HCT116 (cell line): Measurements from ENCODE around the gene ERICH6B. TPM values are rescaled to one million over a fixed set of nuclear protein-coding genes. Genes with fewer than 3 reads are reported as not detected.

Experiments used
- ATAC-seq: fragments of 200-7000 bp; cut with Tn5 transposase; 2 replicates; pipeline ENCODE4 v1.9.1; 2020; ENCODE audit warnings: mild to moderate bottlenecking, moderate library complexity
- BruUV-seq: library from RNA; stranded (reverse); fragments of 400-500 nt; replicated peaks from 2 replicates; lab custom pipeline; 2021; lab: Mats Ljungman, UMichigan
- CTCF ChIA-PET: fragments of 300-600 bp; sonication (Branson Sonifier 250); formaldehyde crosslinking; loops from one replicate; lab custom pipeline; 2021; ENCODE audit warnings: antibody characterized with exemption; lab: Charles Lee
- POLR2A ChIA-PET: fragments of 300-600, 350-600 bp; sonication (Branson Sonifier 250); formaldehyde crosslinking; loops from one replicate; lab custom pipeline; 2021; ENCODE audit warnings: antibody characterized with exemption; lab: Charles Lee
- RAD21 ChIA-PET, 2 experiments: fragments of 300-600 bp; sonication (Branson Sonifier 250); formaldehyde crosslinking; loops; one replicate each; lab custom pipeline; 2023; ENCODE audit warnings: low total read pairs in 2 of 2; ENCODE audit not compliant: uncharacterized antibody in 2 of 2, unreplicated experiment in 2 of 2, low non-redundant PET in 1 of 2; lab: Charles Lee
- DNase-seq: peaks from one replicate; pipeline ENCODE4 v3.0.0-alpha.2; 2010; ENCODE audit warnings: low read depth, low spot score
- H2AFZ ChIP-seq: fragments of 200-600 bp; shearing (Covaris generic), sonication (generic); 2 replicates; pipeline ENCODE4 v1.6.1; 2017; ENCODE audit warnings: low read depth, mixed run types, mixed read lengths, antibody characterized with exemption, low read length; ENCODE audit not compliant: poor library complexity, severe bottlenecking
- H3K27ac ChIP-seq: 2 replicates; pipeline ENCODE4 v1.5.1; 2012; ENCODE audit warnings: low read depth, low read length
- H3K27me3 ChIP-seq: fragments of 200-600 bp; sonication (generic); 2 replicates; pipeline ENCODE4 v1.6.1; 2016; ENCODE audit warnings: mixed run types, low read length, mixed read lengths; ENCODE audit not compliant: insufficient read depth
- H3K36me3 ChIP-seq, 2 experiments: fragments of 200-500 bp in 1 of 2; fragments of 200-600 bp in 1 of 2; sonication (Bioruptor generic) in 1 of 2; sonication (generic) in 1 of 2; 2 replicates each; pipeline versions ENCODE4 v1.5.1 to v1.6.1; 2014 to 2016; ENCODE audit warnings: low read length in 2 of 2, inconsistent platforms in 1 of 2, mixed read lengths in 1 of 2, mixed run types in 1 of 2; ENCODE audit not compliant: insufficient read depth in 2 of 2, control insufficient read depth in 1 of 2
- H3K4me1 ChIP-seq, 2 experiments: fragments of 200-600 bp in 1 of 2; sonication (generic) in 1 of 2; 2 replicates each; pipeline versions ENCODE4 v1.5.1 to v1.6.1; 2012 to 2017; ENCODE audit warnings: low read length in 2 of 2, inconsistent platforms in 1 of 2, mild to moderate bottlenecking in 1 of 2, mixed read lengths in 1 of 2, mixed run types in 1 of 2, moderate library complexity in 1 of 2; ENCODE audit not compliant: insufficient read depth in 2 of 2, control insufficient read depth in 1 of 2
- H3K4me2 ChIP-seq: fragments of 200-600 bp; sonication (generic); 2 replicates; pipeline ENCODE4 v1.6.1; 2017; ENCODE audit warnings: mixed run types, low read length, mixed read lengths
- H3K4me3 ChIP-seq, 2 experiments: fragments of 200-600 bp in 1 of 2; sonication (generic) in 1 of 2; replicated peaks in 1 of 2; 2 replicates each; pipeline ENCODE4 v1.5.1; 2011 to 2016; ENCODE audit warnings: low read length in 2 of 2, control low read depth in 1 of 2, low read depth in 1 of 2, mild to moderate bottlenecking in 1 of 2, mixed read lengths in 1 of 2, mixed run types in 1 of 2
- H3K79me2 ChIP-seq: fragments of 200-600 bp; sonication (generic); 2 replicates; pipeline ENCODE4 v1.6.1; 2017; ENCODE audit warnings: mild to moderate bottlenecking, mixed run types, low read length, moderate library complexity, mixed read lengths; ENCODE audit not compliant: insufficient read depth
- H3K9ac ChIP-seq: fragments of 200-600 bp; sonication (generic); 2 replicates; pipeline ENCODE4 v1.6.1; 2016; ENCODE audit warnings: low read length, mixed read lengths
- H3K9me2 ChIP-seq: fragments of 200-600 bp; sonication (generic), shearing (Covaris generic); 2 replicates; pipeline ENCODE4 v1.6.1; 2017; ENCODE audit warnings: mixed run types, mild to moderate bottlenecking, moderate library complexity; ENCODE audit not compliant: insufficient read depth
- H3K9me3 ChIP-seq, 2 experiments: fragments of 200-500 bp in 1 of 2; fragments of 200-600 bp in 1 of 2; sonication (Bioruptor generic) in 1 of 2; sonication (generic) in 1 of 2; 2 replicates each; pipeline ENCODE4 v1.6.1; 2014 to 2017; ENCODE audit warnings: low read length in 2 of 2, mixed read lengths in 2 of 2, inconsistent platforms in 1 of 2, low read depth in 1 of 2, mild to moderate bottlenecking in 1 of 2, mixed run types in 1 of 2, moderate library complexity in 1 of 2; ENCODE audit not compliant: control insufficient read depth in 1 of 2, insufficient read depth in 1 of 2
- H4K20me1 ChIP-seq: fragments of 200-600 bp; sonication (generic), shearing (Covaris generic); 2 replicates; pipeline ENCODE4 v1.6.1; 2017; ENCODE audit warnings: mixed run types, mild to moderate bottlenecking, moderate library complexity; ENCODE audit not compliant: insufficient read depth
- CBX3 ChIP-seq: IDR thresholded peaks from 2 replicates; pipeline ENCODE4 v1.6.1; 2012; ENCODE audit warnings: low read depth
- EGR1 ChIP-seq: IDR thresholded peaks from 2 replicates; pipeline ENCODE4 v1.6.1; 2012; ENCODE audit warnings: low read depth
- ELF1 ChIP-seq: IDR thresholded peaks from 2 replicates; pipeline ENCODE4 v1.6.1; 2012; ENCODE audit warnings: low read depth, borderline replicate concordance
- FOSL1 ChIP-seq: IDR thresholded peaks from 2 replicates; pipeline ENCODE4 v1.6.1; 2012; ENCODE audit warnings: low read depth
- POLR2A ChIP-seq: IDR thresholded peaks from 2 replicates; pipeline ENCODE4 v1.7.0; 2011; ENCODE audit warnings: borderline replicate concordance; ENCODE audit not compliant: insufficient read depth, insufficient read length; ENCODE audit errors: extremely low read depth
- RAD21 ChIP-seq: IDR thresholded peaks from 2 replicates; pipeline ENCODE4 v1.6.1; 2012; ENCODE audit warnings: low read depth, mild to moderate bottlenecking
- SIN3A ChIP-seq: IDR thresholded peaks from 2 replicates; pipeline ENCODE4 v1.6.1; 2012; ENCODE audit warnings: low read depth
- SP1 ChIP-seq: IDR thresholded peaks from 2 replicates; pipeline ENCODE4 v1.6.1; 2012; ENCODE audit warnings: low read depth
- SRF ChIP-seq: IDR thresholded peaks from 2 replicates; pipeline ENCODE4 v1.6.1; 2012; ENCODE audit warnings: low read depth
- ZFX ChIP-seq: fragments of 450-650 bp; IDR thresholded peaks from 2 replicates; pipeline ENCODE4 v1.6.1; 2017
- ZNF274 ChIP-seq: fragments of 200-500 bp; sonication (Bioruptor generic); IDR thresholded peaks from 2 replicates; pipeline ENCODE4 v1.6.1; 2014; ENCODE audit warnings: mild to moderate bottlenecking, low read depth, low read length, inconsistent platforms
- intact Hi-C: fragments of 100-400 bp; cut with micrococcal nuclease; formaldehyde crosslinking; loops from 2 replicates; pipeline ENCODE4 v1.10.0; 2022
- total RNA-seq: library from RNA; stranded (reverse); gene quantifications from one replicate; pipeline ENCODE4 v1.2.1, GENCODE V29; 2021; ENCODE audit not compliant: unreplicated experiment
- TF ChIP-seq, protein P1 (sequence below): IDR thresholded peaks from 2 replicates; pipeline ENCODE4 v1.6.1; 2012; ENCODE audit warnings: low read depth
- TF ChIP-seq, protein P2 (sequence below): IDR thresholded peaks from 2 replicates; pipeline ENCODE4 v1.6.1; 2012
- TF ChIP-seq, protein P3 (sequence below): IDR thresholded peaks from 2 replicates; pipeline ENCODE4 v1.6.1; 2011; ENCODE audit warnings: mild to moderate bottlenecking, low read length, moderate library complexity; ENCODE audit not compliant: insufficient replicate concordance; ENCODE audit errors: extremely low read depth
- TF ChIP-seq, protein P4 (sequence below), 3 experiments: fragments of 200-600 bp in 1 of 3; sonication (generic) in 1 of 3; IDR thresholded peaks in 2 of 3; conservative IDR thresholded peaks in 1 of 3; 2 replicates each; pipeline ENCODE4 v1.5.1; 2012 to 2017; ENCODE audit warnings: low read depth in 2 of 3, low read length in 2 of 3, antibody characterized with exemption in 1 of 3, borderline replicate concordance in 1 of 3, control low read depth in 1 of 3, mild to moderate bottlenecking in 1 of 3, mixed read lengths in 1 of 3, mixed run types in 1 of 3, moderate library complexity in 1 of 3; ENCODE audit not compliant: insufficient read depth in 1 of 3

Gene ERICH6B
- total RNA-seq, 1 experiment from 2014 or later, result not detected

DNA sequence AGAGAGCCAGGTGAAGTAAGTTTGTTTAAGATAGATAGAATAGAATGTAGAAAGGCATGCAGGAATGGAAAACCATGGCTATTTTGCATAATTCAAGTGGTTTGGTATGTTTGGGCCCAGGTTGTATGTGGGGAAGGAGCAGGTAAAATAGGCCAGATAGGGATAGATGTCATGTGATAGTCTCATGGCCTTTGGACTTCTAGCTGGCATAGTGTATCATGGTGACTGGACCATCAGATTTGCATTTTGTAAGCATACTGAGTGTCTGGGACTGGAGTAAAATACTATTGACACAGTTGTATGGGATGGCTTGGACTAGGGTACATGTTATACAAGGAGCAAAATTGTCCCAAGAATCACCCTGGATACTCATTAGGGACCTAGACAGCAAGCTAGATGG lies 111.9 kb downstream of the ERICH6B start:
- Histone ChIP-seq H3K36me3 (peaks cover 10 to 15% of the 10 kb centered on the region in 2 experiments; a peak in 3 of 4 replicates), H3K4me3 (no peak overlapping the region), H4K20me1 (no peaks in the 10 kb centered on the region), H3K9me2 (no peaks in the 10 kb centered on the region), H3K27me3 (no peaks in the 10 kb centered on the region), H3K4me1 (peaks cover 11 to 12% of the 10 kb centered on the region in 2 experiments), H3K9me3 (no peaks in the 10 kb centered on the region), H3K9ac (no peak overlapping the region), H3K27ac (no peak overlapping the region), H3K4me2 (no peak overlapping the region), H3K79me2 (no peaks in the 10 kb centered on the region), H2AFZ (no peak overlapping the region)
- CTCF ChIA-PET, result no interaction called here
- POLR2A ChIA-PET, result no interaction called here
- TSS peak; percentile 27 for BruUV-seq
- intact Hi-C loops, result no loop called here
- RAD21 ChIA-PET, result no interaction called here
- no peak for DNase-seq
- TF ChIP-seq SIN3A (no peak), ZFX (no peak), CBX3 (no peak), ZNF274 (no peak), SRF (no peak), SP1 (no peak), EGR1 (no peak), ELF1 (no peak), RAD21 (no peak), POLR2A (no peak), FOSL1 (no peak)
- TF ChIP-seq, protein P1, sequence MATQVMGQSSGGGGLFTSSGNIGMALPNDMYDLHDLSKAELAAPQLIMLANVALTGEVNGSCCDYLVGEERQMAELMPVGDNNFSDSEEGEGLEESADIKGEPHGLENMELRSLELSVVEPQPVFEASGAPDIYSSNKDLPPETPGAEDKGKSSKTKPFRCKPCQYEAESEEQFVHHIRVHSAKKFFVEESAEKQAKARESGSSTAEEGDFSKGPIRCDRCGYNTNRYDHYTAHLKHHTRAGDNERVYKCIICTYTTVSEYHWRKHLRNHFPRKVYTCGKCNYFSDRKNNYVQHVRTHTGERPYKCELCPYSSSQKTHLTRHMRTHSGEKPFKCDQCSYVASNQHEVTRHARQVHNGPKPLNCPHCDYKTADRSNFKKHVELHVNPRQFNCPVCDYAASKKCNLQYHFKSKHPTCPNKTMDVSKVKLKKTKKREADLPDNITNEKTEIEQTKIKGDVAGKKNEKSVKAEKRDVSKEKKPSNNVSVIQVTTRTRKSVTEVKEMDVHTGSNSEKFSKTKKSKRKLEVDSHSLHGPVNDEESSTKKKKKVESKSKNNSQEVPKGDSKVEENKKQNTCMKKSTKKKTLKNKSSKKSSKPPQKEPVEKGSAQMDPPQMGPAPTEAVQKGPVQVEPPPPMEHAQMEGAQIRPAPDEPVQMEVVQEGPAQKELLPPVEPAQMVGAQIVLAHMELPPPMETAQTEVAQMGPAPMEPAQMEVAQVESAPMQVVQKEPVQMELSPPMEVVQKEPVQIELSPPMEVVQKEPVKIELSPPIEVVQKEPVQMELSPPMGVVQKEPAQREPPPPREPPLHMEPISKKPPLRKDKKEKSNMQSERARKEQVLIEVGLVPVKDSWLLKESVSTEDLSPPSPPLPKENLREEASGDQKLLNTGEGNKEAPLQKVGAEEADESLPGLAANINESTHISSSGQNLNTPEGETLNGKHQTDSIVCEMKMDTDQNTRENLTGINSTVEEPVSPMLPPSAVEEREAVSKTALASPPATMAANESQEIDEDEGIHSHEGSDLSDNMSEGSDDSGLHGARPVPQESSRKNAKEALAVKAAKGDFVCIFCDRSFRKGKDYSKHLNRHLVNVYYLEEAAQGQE, result no peak
- TF ChIP-seq, protein P2, sequence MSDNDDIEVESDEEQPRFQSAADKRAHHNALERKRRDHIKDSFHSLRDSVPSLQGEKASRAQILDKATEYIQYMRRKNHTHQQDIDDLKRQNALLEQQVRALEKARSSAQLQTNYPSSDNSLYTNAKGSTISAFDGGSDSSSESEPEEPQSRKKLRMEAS, result no peak
- TF ChIP-seq, protein P3, sequence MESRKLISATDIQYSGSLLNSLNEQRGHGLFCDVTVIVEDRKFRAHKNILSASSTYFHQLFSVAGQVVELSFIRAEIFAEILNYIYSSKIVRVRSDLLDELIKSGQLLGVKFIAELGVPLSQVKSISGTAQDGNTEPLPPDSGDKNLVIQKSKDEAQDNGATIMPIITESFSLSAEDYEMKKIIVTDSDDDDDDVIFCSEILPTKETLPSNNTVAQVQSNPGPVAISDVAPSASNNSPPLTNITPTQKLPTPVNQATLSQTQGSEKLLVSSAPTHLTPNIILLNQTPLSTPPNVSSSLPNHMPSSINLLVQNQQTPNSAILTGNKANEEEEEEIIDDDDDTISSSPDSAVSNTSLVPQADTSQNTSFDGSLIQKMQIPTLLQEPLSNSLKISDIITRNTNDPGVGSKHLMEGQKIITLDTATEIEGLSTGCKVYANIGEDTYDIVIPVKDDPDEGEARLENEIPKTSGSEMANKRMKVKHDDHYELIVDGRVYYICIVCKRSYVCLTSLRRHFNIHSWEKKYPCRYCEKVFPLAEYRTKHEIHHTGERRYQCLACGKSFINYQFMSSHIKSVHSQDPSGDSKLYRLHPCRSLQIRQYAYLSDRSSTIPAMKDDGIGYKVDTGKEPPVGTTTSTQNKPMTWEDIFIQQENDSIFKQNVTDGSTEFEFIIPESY, result no peak
- TF ChIP-seq, protein P4, sequence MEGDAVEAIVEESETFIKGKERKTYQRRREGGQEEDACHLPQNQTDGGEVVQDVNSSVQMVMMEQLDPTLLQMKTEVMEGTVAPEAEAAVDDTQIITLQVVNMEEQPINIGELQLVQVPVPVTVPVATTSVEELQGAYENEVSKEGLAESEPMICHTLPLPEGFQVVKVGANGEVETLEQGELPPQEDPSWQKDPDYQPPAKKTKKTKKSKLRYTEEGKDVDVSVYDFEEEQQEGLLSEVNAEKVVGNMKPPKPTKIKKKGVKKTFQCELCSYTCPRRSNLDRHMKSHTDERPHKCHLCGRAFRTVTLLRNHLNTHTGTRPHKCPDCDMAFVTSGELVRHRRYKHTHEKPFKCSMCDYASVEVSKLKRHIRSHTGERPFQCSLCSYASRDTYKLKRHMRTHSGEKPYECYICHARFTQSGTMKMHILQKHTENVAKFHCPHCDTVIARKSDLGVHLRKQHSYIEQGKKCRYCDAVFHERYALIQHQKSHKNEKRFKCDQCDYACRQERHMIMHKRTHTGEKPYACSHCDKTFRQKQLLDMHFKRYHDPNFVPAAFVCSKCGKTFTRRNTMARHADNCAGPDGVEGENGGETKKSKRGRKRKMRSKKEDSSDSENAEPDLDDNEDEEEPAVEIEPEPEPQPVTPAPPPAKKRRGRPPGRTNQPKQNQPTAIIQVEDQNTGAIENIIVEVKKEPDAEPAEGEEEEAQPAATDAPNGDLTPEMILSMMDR (IDR thresholded peaks at IDR 0.05 in 2 of 3, conservative IDR thresholded peaks at IDR 0.05 in 1 of 3; ENCODE audit: borderline replicate concordance in 1 of 3, insufficient read depth in 1 of 3, low read depth in 2 of 3, low read length in 2 of 3), result no peak
- TF ChIP-seq, all 23 proteins: peak for 0
- ATAC-seq, result no peak
